MCF 10A (cell line): ENCODE data around the gene FAM187B. TPM values are rescaled to one million over a fixed set of nuclear protein-coding genes. Genes with fewer than 3 reads are reported as not detected.
A peak's percentile ranks its signal among the peaks of the same experiment; 100 is the strongest.

Experiments
- BruUV-seq: library from RNA; stranded (reverse); fragments of 400-500 nt; replicated peaks from 2 replicates; lab custom pipeline; 2021; lab: Mats Ljungman, UMichigan
- CTCF ChIA-PET: fragments of 300-600 bp; sonication (Branson Sonifier 250); formaldehyde crosslinking; extraction: SDS; loops from one replicate; lab custom pipeline; 2021; ENCODE audit warnings: antibody characterized with exemption, inconsistent platforms; lab: Yijun Ruan, JAX
- POLR2A ChIA-PET: fragments of 300-600, 350-650 bp; sonication (Branson Sonifier 250); formaldehyde crosslinking; extraction: SDS; loops from one replicate; lab custom pipeline; 2020; ENCODE audit warnings: antibody characterized with exemption, inconsistent platforms; lab: Yijun Ruan, JAX
- DNase-seq: peaks from one replicate; pipeline ENCODE4 v3.0.0-alpha.2; 2018; ENCODE audit not compliant: unreplicated experiment
- H3K27ac Mint-ChIP-seq: one replicate; pipeline ENCODE4 v1.8.0; 2022; ENCODE audit warnings: mild to moderate bottlenecking, low read depth, mixed read lengths; ENCODE audit not compliant: unreplicated experiment
- H3K27me3 Mint-ChIP-seq: one replicate; pipeline ENCODE4 v1.8.0; 2022; ENCODE audit warnings: mixed read lengths; ENCODE audit not compliant: insufficient read depth, unreplicated experiment
- H3K36me3 Mint-ChIP-seq: one replicate; pipeline ENCODE4 v1.8.0; 2022; ENCODE audit warnings: mild to moderate bottlenecking, moderate library complexity, mixed read lengths; ENCODE audit not compliant: insufficient read depth, unreplicated experiment
- H3K4me1 Mint-ChIP-seq: one replicate; pipeline ENCODE4 v1.8.0; 2022; ENCODE audit warnings: mixed read lengths; ENCODE audit not compliant: insufficient read depth, unreplicated experiment
- H3K4me3 Mint-ChIP-seq: one replicate; pipeline ENCODE4 v1.8.0; 2022; ENCODE audit warnings: mild to moderate bottlenecking, moderate library complexity, mixed read lengths; ENCODE audit not compliant: unreplicated experiment
- H3K9me3 Mint-ChIP-seq: one replicate; pipeline ENCODE4 v1.8.0; 2022; ENCODE audit warnings: mixed read lengths; ENCODE audit not compliant: unreplicated experiment
- CTCF ChIP-seq: fragments of 200-600 bp; IDR thresholded peaks from one replicate; pipeline ENCODE4 v1.8.0; 2022; ENCODE audit warnings: antibody characterized with exemption, mild to moderate bottlenecking; ENCODE audit not compliant: unreplicated experiment
- intact Hi-C: fragments of 100-400 bp; cut with micrococcal nuclease; formaldehyde crosslinking; loops from 2 replicates; pipeline ENCODE4 v1.14.1; 2022
- total RNA-seq: library from RNA; stranded (reverse); gene quantifications from 2 replicates; pipeline ENCODE4 v1.2.3, GENCODE V29; 2022

The FAM187B gene
- total RNA-seq, 1 experiment from 2014 or later: not detected

GRCh38 chr19:35236638-35237400 lies 8.3 kb upstream of the FAM187B start:
- BruUV-seq: no TSS peak
- peak; percentile 26 for DNase-seq
- ChIA-PET POLR2A (no interaction called here), CTCF (no interaction called here)
- intact Hi-C loops: no loop called here
- H3K4me3 Mint-ChIP-seq: no peak overlapping the region
- H3K27me3 Mint-ChIP-seq: peaks cover 30% of the 10 kb centered on the region
- no peak for TF ChIP-seq CTCF
- H3K4me1 Mint-ChIP-seq: no peaks in the 10 kb centered on the region
- no peaks in the 10 kb centered on the region for H3K36me3 Mint-ChIP-seq
- H3K9me3 Mint-ChIP-seq: peaks cover 13% of the 10 kb centered on the region
- H3K27ac Mint-ChIP-seq: no peak overlapping the region

- Mint-ChIP-seq H3K27ac (no peak overlapping the region), H3K36me3 (no peaks in the 10 kb centered on the region), H3K4me1 (no peaks in the 10 kb centered on the region), H3K4me3 (no peak overlapping the region), H3K9me3 (peaks cover 8% of the 10 kb centered on the region), H3K27me3 (no peaks in the 10 kb centered on the region)
- POLR2A ChIA-PET: no interaction called here
- CTCF ChIA-PET: interaction anchor here (0.6 to 0.8 kb wide), 2 partner anchors 178 to 190 kb away, joined by 3 to 4 read pairs; no protein-coding TSS in a partner anchor
- intact Hi-C loops: no loop called here
- no TSS peak for BruUV-seq
- no peak for TF ChIP-seq CTCF
- DNase-seq: no peak
These were observed 4.4 kb upstream of the FAM187B start for GRCh38 chr19:35232912-35233311.

- BruUV-seq: no TSS peak
- no peak for TF ChIP-seq CTCF
- Mint-ChIP-seq H3K36me3 (no peaks in the 10 kb centered on the region), H3K27ac (no peak overlapping the region), H3K9me3 (peaks cover 8% of the 10 kb centered on the region), H3K27me3 (no peaks in the 10 kb centered on the region), H3K4me3 (no peak overlapping the region), H3K4me1 (no peaks in the 10 kb centered on the region)
- intact Hi-C loops: no loop called here
- no peak for DNase-seq
- CTCF ChIA-PET: no interaction called here
- POLR2A ChIA-PET: no interaction called here
These were observed 3.6 kb upstream of the FAM187B start for GRCh38 chr19:35231956-35232645.

- Mint-ChIP-seq H3K4me1 (peaks cover 6% of the 10 kb centered on the region), H3K27me3 (no peaks in the 10 kb centered on the region), H3K4me3 (no peak overlapping the region), H3K9me3 (peaks cover 7% of the 10 kb centered on the region), H3K36me3 (no peaks in the 10 kb centered on the region), H3K27ac (peak overlapping the region; percentile 28)
- no peak for TF ChIP-seq CTCF
- ChIA-PET POLR2A (no interaction called here), CTCF (no interaction called here)
- intact Hi-C loops: no loop called here
- DNase-seq: no peak
- no TSS peak for BruUV-seq
These were observed 1.1 kb upstream of the FAM187B start for GRCh38 chr19:35229601-35230000.
